ENCODE results near the gene RNASE8. TPM values are rescaled to one million over a fixed set of nuclear protein-coding genes. Genes with fewer than 3 reads are reported as not detected.

The RNASE8 gene
- total RNA-seq, 1 experiment from 2014 or later, result not detected

DNA sequence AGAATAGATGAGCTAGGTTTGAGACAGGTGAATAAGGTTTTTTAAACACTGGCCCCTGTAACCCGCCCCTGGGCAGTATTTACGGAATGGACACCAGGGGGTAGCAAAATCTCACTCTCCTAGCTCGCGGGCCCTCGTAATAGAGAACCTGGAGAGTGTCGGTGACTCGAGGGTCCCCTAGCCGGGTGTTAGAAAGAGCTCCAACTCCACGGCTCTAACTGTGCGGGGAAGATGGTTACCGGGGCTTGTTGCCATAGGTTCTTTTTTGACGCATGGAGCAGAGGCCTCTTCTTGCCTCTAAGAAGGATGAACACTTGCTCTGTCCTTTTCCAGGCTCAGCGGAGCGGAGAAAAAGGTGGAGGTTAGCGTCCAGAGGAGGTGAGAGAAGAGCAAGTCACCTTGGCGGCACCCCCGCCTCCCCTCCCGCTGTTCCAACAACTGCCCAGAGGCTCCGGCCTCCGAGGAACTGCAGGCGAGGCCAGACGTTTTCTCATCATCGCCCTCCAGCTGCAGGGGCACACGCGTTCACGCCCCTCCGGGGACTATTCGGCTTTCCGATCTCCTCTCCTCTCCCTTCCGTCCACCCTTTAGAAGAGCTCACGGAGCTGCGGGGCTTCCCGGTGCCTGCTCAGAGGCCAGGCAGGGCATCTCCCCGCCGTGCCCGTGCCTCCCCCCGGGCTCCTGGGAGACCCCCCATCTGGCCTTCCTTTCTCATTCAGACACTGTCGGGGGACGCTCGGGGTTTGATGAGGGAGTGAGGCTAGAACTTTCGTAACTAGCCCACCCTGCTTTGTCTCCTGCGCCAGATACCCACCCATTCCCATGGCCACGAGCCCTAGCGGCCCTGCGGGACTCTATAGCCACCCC is 11.1 kb downstream of the RNASE8 start:
- Histone ChIP-seq H3K27ac (peak overlapping the region; percentile 78; the same call in 1 of the 2 replicates), H3K9me3 (replicated peaks) (no peaks in the 10 kb centered on the region), H3K4me3 (peak overlapping the region; percentile 81), H3K4me1 (replicated peaks) (peaks cover 32% of the 10 kb centered on the region), H3K27me3 (replicated peaks) (no peaks in the 10 kb centered on the region), H3K36me3 (peaks cover 20% of the 10 kb centered on the region)
- DNase-seq (ENCODE audit: low read depth in 1 of 2, low spot score in 2 of 2), result peak in 1 of 2 experiments; percentile 30

DNA sequence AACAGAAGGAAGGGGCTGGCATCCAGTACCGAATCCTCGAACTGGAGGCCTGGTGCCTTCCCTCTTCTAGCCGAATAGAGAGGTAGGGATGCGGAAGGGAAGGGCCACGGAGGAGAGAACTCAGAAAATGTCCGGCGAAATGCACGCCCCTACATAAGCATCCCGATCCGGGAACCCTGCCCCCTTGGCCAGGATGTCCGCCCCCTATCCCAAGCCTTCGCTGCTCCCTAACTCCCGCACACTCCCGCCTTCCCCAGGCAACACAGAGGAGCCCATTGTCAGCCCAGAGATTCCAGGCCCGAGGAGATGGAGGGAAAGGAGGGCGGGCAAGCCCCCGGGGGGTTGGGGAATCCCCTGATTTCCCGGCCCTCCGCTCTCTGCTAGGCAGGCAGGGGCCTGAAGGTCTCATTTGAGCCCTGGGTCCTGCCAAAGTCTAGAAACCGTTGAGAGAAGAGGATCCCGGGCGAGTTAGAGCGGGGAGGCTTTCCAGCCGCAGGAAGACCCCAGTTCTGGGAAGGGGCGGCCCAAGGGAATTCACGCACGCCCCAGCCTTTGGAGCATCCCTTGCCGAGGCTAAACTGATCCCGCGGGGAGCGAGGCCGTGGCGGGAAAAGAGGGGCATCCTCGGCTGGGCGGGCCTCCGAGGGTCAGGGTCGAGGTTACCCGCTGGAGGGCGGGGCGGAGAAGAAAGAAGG is 11.9 kb downstream of the RNASE8 start:
- H3K27ac ChIP-seq, result peak overlapping the region; percentile 78
- peak; percentile 68 to 69 for DNase-seq (ENCODE audit: low read depth in 1 of 2, low spot score in 2 of 2)
- no peaks in the 10 kb centered on the region for H3K9me3 ChIP-seq (replicated peaks)
- peaks cover 29% of the 10 kb centered on the region for H3K4me1 ChIP-seq (replicated peaks)
- H3K36me3 ChIP-seq, result peaks cover 28% of the 10 kb centered on the region
- no peaks in the 10 kb centered on the region for H3K27me3 ChIP-seq (replicated peaks)
- peak overlapping the region; percentile 81 for H3K4me3 ChIP-seq

DNA sequence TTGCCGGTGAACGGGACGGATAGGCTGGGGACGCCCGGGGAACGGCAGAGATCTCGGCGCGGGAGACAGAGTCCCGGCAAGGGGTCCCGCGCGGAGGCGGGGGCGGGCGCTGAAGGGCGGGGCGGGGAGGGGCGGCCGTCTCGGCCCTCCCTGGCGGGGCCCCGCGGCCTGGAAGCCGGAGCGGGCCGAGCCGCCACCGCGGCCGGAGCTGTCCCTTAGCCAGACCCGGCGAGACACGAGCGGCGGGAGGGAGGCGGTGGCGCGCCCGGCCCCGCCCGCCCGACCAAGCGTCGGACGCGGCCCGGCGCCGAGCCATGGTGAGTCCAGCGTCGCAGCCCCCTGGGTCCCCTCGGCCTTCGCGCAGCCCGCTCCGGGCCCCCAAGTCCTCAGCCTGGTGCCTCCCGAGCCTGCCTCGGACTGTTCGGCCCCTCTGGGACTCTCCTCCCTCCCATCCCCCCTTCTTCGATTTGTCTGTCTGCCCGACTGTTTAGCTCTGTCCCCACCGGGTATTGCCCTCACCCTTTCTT is 12.5 kb downstream of the RNASE8 start, which contains the start of gene ARHGEF40:
Gene ARHGEF40, plus strand, starts transcription at position 222 of the 527 bp plus-strand sequence. Its CDS starts 93 bp downstream, at position 315.
- DNase-seq (ENCODE audit: low read depth in 1 of 2, low spot score in 2 of 2), result peak in 1 of 2 experiments; percentile 53
- peaks cover 34% of the 10 kb centered on the region for H3K36me3 ChIP-seq
- peak within 1 kb of the TSS; percentile 81 for H3K4me3 ChIP-seq
- no peaks in the 10 kb centered on the region for H3K9me3 ChIP-seq (replicated peaks)
- H3K27me3 ChIP-seq (replicated peaks), result no peaks in the 10 kb centered on the region
- H3K4me1 ChIP-seq (replicated peaks), result peaks cover 29% of the 10 kb centered on the region
- peak within 1 kb of the TSS; percentile 78 for H3K27ac ChIP-seq

DNA sequence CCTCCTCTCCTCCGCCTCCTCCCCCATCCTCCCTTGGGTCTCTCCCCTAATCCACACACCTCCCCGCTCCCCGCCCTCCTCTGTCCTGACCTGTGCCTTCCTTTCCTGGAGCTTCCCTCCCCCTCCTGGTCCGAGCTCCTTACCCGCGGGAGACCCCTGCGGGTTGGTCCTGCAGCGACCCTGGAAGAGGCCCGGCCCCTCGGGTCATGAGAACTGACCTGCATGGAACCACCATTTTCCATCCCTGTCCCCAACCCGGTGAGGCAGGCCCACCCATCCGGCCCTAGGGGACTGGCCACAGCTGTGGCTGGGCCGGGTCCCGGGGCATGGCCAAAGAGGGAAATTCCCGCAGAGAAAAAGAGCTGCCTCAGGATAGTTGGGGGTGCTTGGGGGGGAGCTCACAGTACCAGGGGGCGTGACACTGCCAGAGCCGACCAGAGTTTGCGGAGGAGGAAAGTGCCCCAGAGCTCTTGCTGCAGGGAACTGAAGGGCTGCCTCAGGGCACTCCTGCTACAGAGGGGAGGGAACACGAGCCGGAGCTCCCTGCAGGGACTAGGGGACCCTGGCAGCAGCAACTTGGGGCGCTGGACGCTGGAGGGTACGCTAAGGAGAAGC is 13.1 kb downstream of the RNASE8 start:
- peak overlapping the region; percentile 78 for H3K27ac ChIP-seq
- H3K4me3 ChIP-seq, result peak overlapping the region; percentile 81
- DNase-seq (ENCODE audit: low read depth in 1 of 2, low spot score in 2 of 2), result peak; percentile 60 to 69
- H3K36me3 ChIP-seq, result peaks cover 39% of the 10 kb centered on the region
- no peaks in the 10 kb centered on the region for H3K27me3 ChIP-seq (replicated peaks)
- H3K9me3 ChIP-seq (replicated peaks), result no peaks in the 10 kb centered on the region
- peaks cover 29% of the 10 kb centered on the region for H3K4me1 ChIP-seq (replicated peaks)

DNA sequence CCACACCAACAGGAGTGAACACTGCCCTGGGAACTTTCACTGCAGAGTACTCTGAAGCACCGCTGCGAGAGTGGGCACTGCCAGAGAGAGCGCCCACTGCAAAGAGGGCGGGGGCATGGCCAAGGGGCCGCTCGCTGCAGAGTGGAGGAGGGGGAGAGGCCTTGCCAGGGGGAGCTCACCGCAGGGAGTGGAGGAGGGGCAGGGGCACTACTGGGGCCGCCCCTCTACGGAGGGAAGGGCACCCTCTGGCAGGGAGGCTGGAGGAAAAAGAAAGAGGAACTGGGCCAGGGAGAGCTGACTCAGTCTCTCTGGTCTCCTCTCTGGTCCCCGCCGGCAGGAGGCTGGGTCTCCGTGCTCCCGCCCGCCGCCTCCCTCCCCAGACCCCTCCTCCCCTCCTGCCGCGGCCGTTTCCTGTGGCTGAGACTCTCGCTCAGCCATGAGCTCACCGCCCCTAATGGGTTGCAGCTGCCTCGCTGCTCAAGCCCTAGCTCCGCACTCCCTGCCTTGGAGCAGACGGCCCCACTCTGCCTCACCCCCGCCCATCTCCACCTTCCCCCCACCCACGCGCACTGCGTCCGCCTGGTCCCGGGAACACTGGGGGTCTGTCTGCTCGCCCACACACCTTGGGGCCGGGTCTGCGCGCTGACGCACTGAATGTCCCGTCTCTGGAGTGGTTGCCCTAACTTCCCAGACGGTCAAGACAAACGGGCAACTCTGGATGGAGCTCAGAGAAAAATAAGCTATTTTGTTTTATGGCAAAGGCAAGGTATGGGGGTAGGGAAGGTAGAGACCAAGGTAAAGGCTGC is 13.8 kb downstream of the RNASE8 start:
- Histone ChIP-seq H3K4me3 (peak overlapping the region; percentile 81), H3K4me1 (replicated peaks) (peaks cover 29% of the 10 kb centered on the region), H3K27me3 (replicated peaks) (no peaks in the 10 kb centered on the region)

DNA sequence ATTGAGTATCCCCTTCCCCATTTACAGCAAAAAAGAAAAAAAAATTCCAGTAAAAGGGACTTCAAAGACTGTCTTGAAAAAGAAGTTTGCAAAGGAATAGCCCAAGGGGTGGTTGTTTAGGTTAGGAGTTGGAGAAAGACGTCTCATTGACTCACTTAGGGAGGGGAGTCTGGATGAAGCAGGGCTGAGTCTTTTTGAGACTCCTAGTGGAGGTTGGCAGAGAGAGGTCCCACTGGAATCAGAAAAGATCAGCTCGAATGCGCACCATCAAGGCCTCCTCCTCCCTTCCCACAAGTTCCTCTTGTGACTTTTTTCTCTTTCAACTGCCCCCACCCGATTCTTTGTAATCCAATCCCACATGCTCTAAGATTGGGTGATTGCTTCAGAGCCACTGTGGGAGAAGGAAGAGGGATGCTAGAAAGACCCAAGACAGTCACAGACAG is 14.4 kb downstream of the RNASE8 start:
- no peaks in the 10 kb centered on the region for H3K27me3 ChIP-seq (replicated peaks)
- H3K9me3 ChIP-seq (replicated peaks), result no peaks in the 10 kb centered on the region
- peak overlapping the region; percentile 78 for H3K27ac ChIP-seq
- peak in 1 of 2 experiments; percentile 46 for DNase-seq (ENCODE audit: low read depth in 1 of 2, low spot score in 2 of 2)
- H3K36me3 ChIP-seq, result peaks cover 52% of the 10 kb centered on the region
- H3K4me3 ChIP-seq, result peak overlapping the region; percentile 81
- H3K4me1 ChIP-seq (replicated peaks), result peaks cover 29% of the 10 kb centered on the region

More for the DNA sequence above, 13.8 kb downstream of the RNASE8 start:
- Histone ChIP-seq H3K36me3 (peaks cover 46% of the 10 kb centered on the region), H3K27ac (peak overlapping the region; percentile 78), H3K9me3 (replicated peaks) (no peaks in the 10 kb centered on the region)
- DNase-seq (ENCODE audit: low read depth in 1 of 2, low spot score in 2 of 2), result peak; percentile 83 to 95

DNA sequence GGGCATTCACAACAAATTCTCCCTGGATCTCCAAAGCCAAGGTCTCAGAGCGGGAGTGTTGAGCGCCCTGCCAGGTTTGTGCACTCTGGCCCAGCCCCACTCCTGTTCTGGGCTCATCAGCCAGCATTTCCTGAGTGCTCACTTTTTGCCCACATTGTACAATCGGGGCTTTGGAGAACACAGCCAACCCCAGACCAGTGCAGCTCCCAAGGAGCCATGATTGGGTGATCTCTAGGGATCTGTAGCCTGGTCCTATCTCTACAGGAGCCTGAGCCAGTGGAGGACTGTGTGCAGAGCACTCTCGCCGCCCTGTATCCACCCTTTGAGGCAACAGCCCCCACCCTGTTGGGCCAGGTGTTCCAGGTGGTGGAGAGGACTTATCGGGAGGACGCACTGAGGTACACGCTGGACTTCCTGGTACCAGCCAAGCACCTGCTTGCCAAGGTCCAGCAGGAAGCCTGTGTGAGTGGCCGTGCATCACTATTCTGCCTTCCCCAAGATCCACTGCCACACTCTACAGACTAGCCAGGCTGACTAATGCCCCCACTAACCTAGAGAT is 15.2 kb downstream of the RNASE8 start:
- H3K27ac ChIP-seq, result no peak overlapping the region

DNA sequence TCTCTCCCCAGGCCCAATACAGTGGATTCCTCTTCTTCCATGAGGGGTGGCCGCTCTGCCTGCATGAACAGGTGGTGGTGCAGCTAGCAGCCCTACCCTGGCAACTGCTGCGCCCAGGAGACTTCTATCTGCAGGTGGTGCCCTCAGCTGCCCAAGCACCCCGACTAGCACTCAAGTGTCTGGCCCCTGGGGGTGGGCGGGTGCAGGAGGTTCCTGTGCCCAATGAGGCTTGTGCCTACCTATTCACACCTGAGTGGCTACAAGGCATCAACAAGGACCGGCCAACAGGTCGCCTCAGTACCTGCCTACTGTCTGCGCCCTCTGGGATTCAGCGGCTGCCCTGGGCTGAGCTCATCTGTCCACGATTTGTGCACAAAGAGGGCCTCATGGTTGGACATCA is 16.3 kb downstream of the RNASE8 start:
- H3K9me3 ChIP-seq (replicated peaks), result no peaks in the 10 kb centered on the region
- peaks cover 68% of the 10 kb centered on the region for H3K36me3 ChIP-seq
- no peak overlapping the region for H3K4me3 ChIP-seq
- peaks cover 24% of the 10 kb centered on the region for H3K4me1 ChIP-seq (replicated peaks)
- no peak for DNase-seq (ENCODE audit: low read depth in 1 of 2, low spot score in 2 of 2)
- no peak overlapping the region for H3K27ac ChIP-seq
- no peaks in the 10 kb centered on the region for H3K27me3 ChIP-seq (replicated peaks)

More for the DNA sequence above, 15.2 kb downstream of the RNASE8 start:
- H3K4me1 ChIP-seq (replicated peaks), result peaks cover 29% of the 10 kb centered on the region
- no peaks in the 10 kb centered on the region for H3K9me3 ChIP-seq (replicated peaks)
- DNase-seq (ENCODE audit: low read depth in 1 of 2, low spot score in 2 of 2), result no peak
- H3K36me3 ChIP-seq, result peaks cover 58% of the 10 kb centered on the region
- H3K27me3 ChIP-seq (replicated peaks), result no peaks in the 10 kb centered on the region
- no peak overlapping the region for H3K4me3 ChIP-seq

DNA sequence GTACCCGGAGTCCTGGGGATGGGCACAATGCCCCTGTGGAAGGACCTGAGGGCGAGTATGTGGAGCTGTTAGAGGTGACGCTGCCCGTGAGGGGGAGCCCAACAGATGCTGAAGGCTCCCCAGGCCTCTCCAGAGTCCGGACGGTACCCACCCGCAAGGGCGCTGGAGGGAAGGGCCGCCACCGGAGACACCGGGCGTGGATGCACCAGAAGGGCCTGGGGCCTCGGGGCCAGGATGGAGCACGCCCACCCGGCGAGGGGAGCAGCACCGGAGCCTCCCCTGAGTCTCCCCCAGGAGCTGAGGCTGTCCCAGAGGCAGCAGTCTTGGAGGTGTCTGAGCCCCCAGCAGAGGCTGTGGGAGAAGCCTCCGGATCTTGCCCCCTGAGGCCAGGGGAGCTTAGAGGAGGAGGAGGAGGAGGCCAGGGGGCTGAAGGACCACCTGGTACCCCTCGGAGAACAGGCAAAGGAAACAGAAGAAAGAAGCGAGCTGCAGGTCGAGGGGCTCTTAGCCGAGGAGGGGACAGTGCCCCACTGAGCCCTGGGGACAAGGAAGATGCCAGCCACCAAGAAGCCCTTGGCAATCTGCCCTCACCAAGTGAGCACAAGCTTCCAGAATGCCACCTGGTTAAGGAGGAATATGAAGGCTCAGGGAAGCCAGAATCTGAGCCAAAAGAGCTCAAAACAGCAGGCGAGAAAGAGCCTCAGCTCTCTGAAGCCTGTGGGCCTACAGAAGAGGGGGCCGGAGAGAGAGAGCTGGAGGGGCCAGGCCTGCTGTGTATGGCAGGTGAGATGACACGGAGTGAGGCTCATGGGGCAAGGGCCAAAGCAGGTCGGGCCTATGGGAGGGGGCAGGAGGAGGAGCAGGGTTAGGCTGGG is 17.0 kb downstream of the RNASE8 start:
- no peaks in the 10 kb centered on the region for H3K9me3 ChIP-seq (replicated peaks)
- H3K27me3 ChIP-seq (replicated peaks), result no peaks in the 10 kb centered on the region
- no peak for DNase-seq (ENCODE audit: low read depth in 1 of 2, low spot score in 2 of 2)
- H3K27ac ChIP-seq, result no peak overlapping the region
- H3K4me1 ChIP-seq (replicated peaks), result peaks cover 17% of the 10 kb centered on the region
- H3K4me3 ChIP-seq, result no peak overlapping the region
- peaks cover 76% of the 10 kb centered on the region for H3K36me3 ChIP-seq

DNA sequence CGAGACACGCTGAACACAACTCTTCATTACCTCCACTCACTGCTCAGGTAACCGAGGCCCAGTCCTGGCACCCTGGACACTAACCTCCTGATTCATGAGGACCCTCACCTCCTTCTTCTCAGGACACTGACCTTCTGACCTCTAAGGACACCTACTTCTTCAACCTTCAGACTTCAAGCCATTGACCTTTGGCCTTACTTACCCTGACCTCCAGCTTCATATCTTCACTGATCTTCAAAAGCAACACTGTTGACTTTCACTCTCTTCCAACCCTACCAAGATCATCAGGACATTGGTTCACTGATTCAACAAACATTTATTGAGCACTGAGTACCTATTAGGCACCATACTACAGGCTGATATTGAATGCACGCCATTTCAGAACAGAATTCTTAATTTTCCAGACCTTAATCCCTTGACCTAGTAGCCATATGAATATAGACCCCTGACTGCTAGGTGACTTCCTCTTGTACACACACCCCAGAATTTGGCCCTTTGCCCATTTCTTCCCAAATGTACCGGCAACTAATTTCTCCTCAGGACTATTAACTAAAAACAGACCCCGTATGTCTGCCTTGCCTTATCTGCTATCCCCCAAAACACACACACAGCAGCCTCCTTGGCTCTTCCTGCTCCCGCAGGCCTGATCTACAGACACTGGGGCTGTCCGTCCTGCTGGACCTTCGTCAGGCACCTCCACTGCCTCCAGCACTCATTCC is 18.3 kb downstream of the RNASE8 start:
- Histone ChIP-seq H3K27ac (no peak overlapping the region), H3K4me1 (replicated peaks) (peaks cover 14% of the 10 kb centered on the region), H3K9me3 (replicated peaks) (no peaks in the 10 kb centered on the region), H3K27me3 (replicated peaks) (no peaks in the 10 kb centered on the region), H3K4me3 (no peak overlapping the region), H3K36me3 (peaks cover 84% of the 10 kb centered on the region)
- DNase-seq (ENCODE audit: low read depth in 1 of 2, low spot score in 2 of 2), result no peak

DNA sequence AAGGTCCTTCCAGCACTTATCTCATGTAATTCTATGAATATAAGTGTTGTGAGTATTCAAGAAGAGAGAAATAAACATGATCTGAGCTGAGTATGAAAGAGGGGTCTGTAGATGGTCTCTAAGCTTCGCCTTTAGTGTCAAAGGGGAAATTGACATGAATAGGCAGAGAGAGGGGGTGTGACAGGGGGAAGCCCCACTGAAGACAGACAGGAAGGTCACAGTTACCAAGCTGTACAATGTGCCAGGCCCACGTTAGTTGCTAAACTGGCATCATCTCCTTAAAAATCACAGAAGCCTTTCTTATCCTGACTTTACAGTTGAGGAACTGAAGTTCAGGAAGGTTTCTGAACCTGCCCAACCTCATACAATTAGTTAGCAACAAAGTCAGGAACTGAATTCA is 20.1 kb downstream of the RNASE8 start:
- H3K27me3 ChIP-seq (replicated peaks), result no peaks in the 10 kb centered on the region
- H3K36me3 ChIP-seq, result peaks cover 97% of the 10 kb centered on the region
- H3K27ac ChIP-seq, result no peak overlapping the region
- H3K4me3 ChIP-seq, result no peak overlapping the region
- no peaks in the 10 kb centered on the region for H3K9me3 ChIP-seq (replicated peaks)
- DNase-seq (ENCODE audit: low read depth in 1 of 2, low spot score in 2 of 2), result no peak
- no peaks in the 10 kb centered on the region; the same call in 1 of the 2 replicates for H3K4me1 ChIP-seq (replicated peaks)
